GM21423 (cell line): ENCODE results near the gene HYAL1.
A peak's percentile ranks its signal among the peaks of the same experiment; 100 is the strongest.
"Not testable (repeated sequence)": the region's sequence is repeated elsewhere in the genome, so short reads cannot be mapped to it uniquely, and the experiment has no call there.

Experiments used
- ATAC-seq: cut with Tn5 transposase; IDR thresholded peaks from one replicate; pipeline ENCODE4 v1.9.1; 2021; ENCODE audit warnings: mild to moderate bottlenecking, moderate library complexity; ENCODE audit not compliant: unreplicated experiment

HYAL1 gene

DNA sequence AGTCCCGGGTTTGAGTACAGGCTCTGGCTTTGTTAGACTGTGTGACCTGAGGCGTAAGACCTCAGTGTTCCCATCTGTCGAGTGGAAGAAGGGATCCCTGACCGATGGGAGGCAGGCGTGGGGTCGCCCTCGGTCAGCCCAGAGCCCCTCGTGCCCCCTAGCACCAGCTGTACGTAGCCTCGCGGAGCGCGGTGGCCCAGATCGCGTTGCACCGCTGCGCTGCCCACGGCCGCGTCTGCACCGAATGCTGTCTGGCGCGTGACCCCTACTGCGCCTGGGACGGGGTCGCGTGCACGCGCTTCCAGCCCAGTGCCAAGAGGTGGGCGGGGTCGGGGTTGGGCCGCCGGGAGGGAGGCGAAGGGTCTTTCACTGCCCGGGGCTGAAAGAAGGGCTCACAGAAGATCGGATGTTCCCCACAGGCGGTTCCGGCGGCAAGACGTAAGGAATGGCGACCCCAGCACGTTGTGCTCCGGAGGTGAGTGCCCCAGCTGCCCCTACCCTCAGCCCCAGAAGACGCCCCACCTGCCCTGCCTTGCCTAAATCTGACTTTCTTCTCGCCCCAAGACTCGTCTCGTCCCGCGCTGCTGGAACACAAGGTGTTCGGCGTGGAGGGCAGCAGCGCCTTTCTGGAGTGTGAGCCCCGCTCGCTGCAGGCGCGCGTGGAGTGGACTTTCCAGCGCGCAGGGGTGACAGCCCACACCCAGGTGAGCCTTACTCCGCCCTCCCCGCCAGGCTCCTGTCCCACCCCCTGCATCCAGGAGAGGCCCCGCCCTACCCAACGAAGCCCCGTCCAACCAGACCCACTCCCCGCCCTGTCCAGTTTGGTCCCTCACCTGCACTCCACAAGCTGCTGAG is 28.0 kb downstream of the HYAL1 start:
- no peak for ATAC-seq

DNA sequence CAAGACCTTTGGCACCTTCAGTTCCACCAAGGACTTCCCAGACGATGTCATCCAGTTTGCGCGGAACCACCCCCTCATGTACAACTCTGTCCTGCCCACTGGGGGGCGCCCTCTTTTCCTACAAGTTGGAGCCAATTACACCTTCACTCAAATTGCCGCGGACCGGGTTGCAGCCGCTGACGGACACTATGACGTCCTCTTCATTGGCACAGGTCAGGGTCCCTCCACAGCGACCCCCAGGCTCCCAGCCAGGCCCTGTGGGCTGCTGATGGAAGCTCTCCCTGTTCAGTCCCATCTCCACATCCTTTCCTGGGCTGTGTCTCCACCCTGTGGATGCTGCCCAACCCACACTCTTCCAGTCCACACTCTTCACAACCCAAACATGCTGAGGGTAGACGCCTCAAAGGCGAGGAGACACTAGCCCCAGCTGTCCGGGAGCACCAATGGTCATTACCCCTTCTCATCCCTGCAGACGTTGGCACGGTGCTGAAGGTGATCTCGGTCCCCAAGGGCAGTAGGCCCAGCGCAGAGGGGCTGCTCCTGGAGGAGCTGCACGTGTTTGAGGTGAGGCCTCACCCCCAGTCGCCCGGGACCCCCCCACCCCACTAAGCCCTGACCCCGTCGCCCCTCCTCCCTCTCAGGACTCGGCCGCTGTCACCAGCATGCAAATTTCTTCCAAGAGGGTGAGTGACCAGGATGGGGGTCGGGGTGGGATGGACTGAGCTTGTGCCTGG is 28.8 kb downstream of the HYAL1 start:
- ATAC-seq: no peak

DNA sequence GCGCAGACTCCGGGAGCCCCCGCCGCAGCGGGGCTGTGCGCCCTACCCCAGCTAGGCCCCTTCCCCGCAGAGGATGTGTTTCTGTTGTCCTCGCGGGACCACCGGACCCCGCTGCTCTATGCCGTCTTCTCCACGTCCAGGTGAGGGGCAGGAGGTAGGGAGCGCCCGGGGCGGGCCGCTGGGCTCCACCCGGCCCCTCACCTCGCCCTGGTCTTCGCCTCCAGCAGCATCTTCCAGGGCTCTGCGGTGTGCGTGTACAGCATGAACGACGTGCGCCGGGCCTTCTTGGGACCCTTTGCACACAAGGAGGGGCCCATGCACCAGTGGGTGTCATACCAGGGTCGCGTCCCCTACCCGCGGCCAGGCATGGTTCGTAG is 29.7 kb downstream of the HYAL1 start:
- no peak for ATAC-seq

DNA sequence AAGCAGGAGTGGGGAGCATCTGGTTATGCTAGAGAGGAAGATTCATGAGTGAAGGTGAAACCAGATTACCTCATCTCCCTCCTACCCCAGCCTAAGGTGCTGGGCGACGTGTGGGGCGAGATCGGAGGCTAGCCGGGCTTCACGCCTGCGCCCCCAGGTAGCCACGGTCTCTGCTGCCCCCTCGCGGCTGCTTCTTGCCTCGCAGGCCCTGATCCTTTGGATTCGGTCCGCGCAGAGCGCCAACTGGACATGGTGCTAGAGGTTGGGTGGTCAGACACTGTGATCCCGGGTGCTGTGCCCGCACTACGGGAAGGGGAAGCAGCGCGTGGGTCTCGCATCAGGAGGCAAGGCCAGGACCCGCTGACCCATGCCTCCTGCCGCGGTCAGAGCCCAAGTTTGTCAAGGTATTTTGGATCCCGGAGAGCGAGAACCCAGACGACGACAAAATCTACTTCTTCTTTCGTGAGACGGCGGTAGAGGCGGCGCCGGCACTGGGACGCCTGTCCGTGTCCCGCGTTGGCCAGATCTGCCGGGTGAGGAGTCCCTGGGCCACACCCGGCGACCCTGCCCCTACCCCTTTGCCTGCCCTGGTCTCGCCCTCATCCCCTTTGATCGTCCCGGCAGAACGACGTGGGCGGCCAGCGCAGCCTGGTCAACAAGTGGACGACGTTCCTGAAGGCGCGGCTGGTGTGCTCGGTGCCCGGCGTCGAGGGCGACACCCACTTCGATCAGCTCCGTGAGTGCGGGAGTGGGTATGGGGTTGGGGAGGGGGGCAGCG is 30.3 kb downstream of the HYAL1 start:
- ATAC-seq: peak; percentile 65

DNA sequence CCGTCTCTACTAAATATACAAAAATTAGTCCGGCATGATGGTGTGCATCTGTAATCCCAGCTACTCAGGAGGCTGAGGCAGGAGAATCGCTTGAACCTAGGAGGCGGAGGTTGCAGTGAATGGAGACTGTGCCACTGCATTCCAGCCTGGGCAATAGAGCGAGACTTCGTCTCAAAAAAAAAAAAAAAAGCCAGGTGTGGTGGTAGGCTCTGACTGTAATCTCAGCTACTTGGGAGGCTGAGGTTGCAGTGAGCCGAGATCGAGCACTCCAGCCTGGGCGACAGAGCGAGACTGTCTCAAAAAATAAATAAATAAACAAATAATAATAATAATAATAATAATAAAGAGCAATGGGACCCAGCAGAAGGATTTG is 30.9 kb downstream of the HYAL1 start:
- not testable (repeated sequence) for ATAC-seq

DNA sequence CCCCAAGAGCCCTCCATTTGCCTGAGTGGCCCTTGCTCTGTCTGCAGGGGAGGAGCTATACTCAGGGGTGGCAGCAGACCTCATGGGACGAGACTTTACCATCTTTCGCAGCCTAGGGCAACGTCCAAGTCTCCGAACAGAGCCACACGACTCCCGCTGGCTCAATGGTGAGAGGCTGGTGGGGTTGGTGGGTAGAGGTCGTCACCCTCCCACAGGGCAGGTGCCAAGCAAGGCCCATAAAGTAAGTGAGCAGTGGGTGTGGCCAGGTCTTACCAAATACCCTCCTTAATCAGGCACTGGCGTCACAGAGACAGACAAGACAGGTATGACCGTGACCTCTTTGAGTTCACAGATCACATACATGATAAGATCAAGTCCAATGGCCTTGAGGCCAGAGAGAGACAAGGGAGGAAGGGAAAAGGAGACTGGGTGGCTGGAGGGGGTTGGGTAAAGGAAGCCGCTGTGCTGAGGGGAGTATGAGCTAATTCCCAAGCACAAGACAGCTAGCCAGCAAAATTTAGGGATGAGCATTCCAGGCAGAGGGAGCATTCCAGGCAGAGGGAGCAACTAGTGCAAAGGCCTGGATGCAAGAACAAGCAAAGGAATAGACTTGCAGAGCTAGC is 31.9 kb downstream of the HYAL1 start:
- ATAC-seq: no peak

DNA sequence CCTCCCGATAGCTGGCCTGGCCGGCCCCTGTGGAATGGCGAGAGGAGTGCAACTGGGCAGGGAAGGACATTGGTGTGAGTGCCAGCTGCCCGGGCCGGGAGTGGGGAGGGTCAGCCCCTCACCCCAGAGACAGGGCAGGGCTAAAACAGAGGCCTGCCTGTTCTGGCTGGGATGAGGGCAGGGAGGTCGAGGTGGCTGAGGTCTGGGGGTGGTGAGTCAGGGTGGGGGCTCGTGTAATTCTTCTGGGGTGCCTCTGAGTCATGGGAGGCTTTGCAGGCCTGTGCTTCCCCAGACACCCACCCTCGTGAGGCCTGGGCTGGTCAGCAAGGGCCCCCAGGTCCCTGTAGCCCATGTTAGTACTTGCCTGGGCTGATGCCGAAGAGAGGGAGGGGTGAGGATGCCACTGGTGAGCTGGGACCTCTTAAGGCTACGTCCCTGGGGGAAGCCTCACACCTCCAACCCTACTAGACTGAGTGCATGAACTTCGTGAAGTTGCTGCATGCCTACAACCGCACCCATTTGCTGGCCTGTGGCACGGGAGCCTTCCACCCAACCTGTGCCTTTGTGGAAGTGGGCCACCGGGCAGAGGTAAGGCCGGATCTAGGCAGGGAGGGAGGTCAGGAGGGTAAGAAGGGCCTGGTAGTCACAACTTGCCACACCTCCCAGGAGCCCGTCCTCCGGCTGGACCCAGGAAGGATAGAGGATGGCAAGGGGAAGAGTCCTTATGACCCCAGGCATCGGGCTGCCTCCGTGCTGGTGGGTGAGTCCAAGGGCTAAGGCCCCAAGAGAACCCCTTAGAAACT is 32.8 kb downstream of the HYAL1 start:
- no peak for ATAC-seq

DNA sequence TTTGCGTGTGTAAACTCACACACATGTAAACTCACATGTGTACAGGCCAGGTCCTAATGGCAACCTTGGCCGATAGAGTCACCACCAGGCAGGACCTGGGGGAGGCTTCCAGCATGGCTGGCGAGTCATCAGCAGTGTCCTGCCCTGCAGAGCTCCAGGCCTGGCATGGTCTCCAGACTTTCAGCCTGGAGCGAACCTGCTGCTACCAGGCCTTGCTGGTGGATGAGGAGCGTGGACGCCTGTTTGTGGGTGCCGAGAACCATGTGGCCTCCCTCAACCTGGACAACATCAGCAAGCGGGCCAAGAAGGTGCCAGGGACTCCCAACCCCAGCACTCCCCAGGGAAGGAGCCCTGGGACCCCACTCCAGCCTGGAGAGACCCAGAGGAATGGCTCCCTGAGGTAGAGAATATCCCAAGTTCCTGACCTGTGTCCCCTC is 33.4 kb downstream of the HYAL1 start:
- no peak for ATAC-seq

DNA sequence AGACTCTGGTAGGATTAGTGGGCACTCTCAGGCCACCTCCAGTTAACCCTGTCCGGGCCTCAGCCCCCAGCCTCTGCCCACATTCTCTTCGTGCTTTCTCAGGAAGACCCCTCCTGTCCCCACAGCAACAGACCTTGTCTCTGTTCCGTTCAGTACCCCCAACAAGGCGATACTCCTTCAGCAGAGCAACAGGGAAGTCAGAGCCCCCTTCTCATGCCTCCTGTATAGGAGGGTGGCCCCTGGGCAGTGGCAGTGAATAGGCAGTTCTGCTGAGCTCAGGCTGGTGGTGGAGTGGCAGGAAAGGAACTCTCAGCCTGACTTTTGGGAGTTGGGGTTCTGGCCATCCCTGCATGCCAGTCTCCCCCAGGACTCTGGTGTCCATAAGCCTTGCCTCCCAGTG is 33.9 kb downstream of the HYAL1 start:
- ATAC-seq: no peak

DNA sequence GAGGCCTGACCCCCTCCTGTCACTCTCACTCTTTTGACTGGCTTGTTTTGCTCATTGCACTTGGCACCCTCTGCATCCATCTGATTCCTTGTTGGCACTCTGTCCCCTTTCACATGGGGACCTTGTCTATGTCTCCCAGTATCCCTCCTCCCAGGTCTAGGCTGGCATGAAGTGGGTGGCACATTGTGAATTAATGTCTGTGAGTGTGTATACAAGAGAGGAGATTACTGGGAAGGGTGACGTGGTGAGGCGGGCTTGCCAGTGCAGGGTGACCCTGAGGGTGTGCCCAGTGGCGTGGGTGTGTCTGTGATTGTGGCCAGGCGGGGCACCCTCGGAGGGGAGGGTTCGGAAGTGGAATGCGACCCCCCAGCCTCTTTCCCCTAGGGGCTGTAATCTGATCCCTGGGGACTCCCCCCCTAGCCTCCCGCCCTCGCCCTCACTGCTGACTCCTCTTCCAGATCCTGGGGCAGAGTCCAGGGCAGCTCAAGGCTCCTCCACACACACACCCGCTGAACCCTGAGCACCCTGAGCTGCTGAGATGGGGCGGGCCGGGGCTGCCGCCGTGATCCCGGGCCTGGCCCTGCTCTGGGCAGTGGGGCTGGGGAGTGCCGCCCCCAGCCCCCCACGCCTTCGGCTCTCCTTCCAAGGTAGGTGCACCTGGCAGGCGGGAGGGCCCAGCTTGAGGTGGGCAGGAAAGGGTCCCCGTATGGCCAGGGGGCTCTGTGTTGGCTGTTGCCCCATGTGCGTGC is 34.5 kb downstream of the HYAL1 start, which contains the start of gene SEMA3B:
SEMA3B (plus strand) TSS at position 445 of the 749 bp plus-strand sequence; CDS start at position 539, 94 bp downstream.
- no peak for ATAC-seq

DNA sequence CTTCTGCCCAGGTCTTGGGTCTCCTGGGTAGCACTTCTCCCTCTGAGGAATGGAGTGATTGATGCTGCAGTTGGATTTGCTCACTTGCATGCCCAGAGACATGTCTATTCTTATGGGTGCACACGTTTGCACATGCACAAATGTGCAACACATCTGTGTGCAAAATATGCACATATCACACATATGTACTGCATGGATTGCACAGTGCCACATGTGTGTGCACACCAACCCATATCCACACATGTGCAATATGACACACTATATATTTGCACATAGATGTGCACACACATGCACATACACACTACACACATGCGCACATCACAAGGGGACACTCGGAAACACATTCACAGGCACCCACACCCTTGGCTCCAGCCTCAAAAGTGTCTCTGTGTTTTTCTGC is 35.1 kb downstream of the HYAL1 start:
- no peak for ATAC-seq

DNA sequence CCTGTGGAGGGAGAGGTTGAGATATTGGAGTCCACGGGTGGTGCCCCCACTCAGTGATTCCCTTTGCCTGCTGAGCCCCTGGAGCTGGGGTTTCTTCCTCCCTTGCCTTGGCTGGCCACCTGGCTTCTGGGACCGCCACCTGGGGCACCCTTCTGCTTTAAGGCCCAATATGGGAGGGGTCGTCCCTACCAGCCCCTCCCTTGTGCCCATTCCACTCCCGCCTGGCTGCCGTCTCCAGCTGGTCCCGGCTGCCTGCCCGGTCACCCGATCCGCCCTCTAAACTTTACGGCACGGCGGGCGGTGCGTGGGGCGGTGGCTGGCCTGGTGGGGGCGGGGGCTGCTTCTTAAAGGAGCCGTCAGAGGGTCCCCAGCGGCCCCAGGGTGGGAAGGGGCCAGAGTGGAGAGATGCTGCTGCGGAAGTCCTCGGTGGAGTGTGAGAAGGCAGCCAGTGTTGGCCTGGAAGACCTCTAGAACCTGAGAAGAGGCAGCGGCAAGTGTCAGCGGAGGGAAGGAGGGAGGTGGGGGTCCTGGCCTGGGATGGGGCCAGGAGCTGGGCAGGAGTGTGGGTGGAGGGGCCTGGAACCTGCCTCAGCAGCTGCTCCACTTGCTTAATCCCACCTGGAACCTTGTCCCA is 36.0 kb downstream of the HYAL1 start:
- no peak for ATAC-seq

DNA sequence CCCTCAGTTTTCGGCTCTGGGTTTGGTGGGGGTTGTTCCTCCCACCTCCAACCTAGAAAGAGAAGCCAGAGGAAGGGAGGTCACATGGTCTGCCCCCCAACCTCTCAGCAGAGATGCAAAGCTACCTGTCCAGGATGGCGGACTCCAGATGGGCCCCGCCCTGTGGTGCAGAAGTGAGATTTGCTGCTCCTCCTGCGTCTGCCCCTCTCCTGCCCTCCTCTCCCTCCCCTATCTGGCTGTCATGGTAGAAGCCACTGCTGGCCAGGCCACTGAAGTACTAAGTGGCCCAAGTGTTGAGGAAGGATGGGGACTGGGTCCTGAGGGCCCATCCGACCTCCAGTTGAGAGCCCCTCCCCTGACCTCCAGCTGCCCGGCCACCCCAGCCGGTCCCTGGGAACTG is 36.5 kb downstream of the HYAL1 start:
- ATAC-seq: no peak

DNA sequence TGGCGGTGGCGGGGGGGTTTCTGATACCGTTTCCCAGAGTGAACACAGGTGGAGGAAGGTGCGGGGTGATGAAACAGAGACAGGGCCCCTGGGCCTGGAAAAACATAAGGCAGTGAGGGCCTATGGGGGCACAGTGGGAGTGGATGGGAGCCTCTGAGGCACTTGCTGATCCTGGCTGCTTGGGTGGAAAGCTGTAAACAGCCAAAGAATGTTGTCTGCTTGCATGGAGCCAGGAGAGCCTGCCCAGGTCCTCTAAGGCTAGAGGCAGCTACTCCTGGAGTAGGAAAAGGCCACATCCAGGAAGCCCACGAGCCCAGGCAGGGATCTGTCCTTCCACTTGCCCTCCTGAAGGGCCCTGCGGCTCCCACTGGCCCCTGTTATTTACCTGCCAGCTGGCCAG is 37.4 kb downstream of the HYAL1 start:
- no peak for ATAC-seq

DNA sequence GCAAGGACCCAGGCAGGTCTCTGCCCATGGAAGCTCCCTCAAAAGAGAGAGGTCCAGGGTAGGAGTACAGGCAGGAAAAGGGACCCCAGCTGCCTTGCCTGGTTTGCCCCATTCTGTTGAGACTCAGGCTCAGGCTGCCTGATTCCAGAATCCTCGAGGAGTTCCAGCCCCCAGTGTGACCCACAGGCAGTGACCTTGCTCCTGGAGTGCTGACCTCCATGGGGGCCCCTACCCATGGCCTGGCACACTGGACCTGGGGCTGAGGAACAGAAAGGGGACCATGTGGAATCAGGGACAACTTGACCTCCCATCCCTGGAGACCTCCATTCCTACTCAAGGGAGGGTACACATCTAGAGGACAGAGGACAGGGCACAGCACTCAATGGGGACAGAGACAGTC is 37.8 kb downstream of the HYAL1 start:
- no peak for ATAC-seq

DNA sequence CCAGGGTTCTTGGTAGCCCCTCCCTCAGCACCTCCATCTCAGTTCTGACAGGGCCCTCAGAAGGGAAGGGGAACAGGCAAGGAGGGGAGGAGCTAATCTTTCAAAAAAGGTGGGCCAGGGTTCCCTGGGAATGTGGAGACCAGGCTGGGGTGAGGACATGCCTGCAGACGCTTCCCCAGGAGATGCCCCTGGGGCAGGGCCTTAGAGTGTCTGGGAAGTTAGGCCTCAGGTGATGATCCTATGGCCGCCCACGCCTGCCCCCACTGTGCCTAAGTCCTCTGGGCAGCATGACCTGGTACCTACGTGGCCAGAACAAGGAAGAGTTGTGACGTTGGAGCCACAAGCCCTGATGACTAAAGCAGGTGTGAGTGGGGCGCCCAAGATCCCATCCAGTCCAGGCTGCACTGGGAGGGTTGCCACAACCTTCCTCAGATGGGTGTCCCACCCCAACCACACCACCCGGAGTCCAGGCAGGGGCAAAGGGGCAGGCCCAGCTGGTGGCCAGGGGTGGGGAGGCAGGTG is 38.3 kb downstream of the HYAL1 start:
- ATAC-seq: no peak

DNA sequence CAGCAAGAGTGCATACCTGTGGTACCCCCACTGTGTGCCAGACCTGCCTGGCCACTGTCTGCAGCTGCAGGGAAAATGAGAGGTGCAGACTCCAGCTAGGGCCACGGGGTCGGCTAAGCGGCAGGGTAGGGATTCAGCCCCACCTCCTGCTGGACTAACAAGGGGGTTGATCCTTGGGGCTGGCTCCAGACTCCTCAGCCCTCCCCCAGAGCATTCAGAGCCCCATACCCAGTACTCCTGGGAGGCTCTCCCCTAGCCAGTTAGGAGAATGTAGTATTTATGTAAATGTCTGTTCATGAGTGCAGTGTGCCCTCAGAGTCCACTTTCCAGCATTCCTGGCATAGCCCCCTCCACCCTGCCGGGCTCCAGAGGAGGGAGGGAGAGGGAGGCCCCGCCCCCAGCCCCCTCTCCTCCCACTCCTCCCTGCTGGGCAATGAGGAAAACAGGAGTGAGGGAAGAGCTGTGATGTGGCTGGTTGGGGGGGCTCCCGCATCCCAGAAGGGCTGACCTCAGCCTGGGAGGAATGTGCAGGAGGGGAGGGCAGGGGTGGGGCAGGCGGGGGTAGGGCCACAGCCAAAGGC is 38.9 kb downstream of the HYAL1 start:
- ATAC-seq: no peak
